Stromal cell of bone marrow (primary cell): ENCODE results near the gene TTC9C.
"Not testable (repeated sequence)": the region's sequence is repeated elsewhere in the genome, so short reads cannot be mapped to it uniquely, and the experiment has no call there.

Experiments
- DNase-seq: peaks from one replicate; pipeline ENCODE4 v3.0.0-alpha.2; 2012; ENCODE audit warnings: low read depth

The TTC9C gene, protein sequence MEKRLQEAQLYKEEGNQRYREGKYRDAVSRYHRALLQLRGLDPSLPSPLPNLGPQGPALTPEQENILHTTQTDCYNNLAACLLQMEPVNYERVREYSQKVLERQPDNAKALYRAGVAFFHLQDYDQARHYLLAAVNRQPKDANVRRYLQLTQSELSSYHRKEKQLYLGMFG

DNA sequence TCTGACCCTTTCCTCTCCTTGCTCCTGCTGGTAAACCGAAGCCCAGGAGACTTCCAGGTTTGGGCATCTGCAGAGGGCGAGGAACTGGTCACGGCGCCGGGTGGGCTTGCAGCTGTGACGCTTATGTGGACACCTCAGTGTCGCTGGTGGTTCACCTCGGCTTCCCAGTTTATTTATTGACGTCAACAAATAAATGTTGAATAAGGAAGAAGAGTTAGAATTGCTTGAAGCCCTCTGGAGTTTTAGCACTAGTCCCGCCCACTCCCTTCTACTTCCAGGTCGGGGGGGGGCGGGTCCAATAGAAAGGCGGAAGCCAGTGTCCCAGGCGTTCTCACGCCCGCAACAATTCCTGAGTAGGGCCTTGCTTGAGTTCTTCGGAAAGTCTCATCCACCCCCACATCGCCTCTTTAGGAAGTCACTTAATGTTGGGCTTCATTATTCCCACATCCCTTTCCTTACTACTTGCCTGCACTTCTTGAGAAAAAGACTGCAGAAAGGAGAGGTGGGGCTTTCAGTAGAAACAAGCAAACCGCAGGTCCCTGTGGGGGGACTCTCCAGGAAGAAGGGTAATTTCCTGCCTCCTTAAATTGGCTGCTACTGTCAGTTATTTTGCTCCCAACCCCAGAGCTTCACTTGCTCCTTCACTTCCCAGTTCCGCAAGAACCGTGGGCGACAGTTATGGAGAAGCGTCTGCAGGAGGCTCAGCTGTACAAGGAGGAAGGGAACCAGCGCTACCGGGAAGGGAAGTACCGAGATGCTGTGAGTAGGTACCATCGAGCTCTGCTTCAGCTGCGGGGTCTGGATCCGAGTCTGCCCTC is at the start of gene TTC9C:
Gene TTC9C, plus strand, starts transcription at position 316 of the 818 bp plus-strand sequence. Its CDS starts 363 bp downstream, at position 679.
- DNase-seq, result peak; percentile 85

DNA sequence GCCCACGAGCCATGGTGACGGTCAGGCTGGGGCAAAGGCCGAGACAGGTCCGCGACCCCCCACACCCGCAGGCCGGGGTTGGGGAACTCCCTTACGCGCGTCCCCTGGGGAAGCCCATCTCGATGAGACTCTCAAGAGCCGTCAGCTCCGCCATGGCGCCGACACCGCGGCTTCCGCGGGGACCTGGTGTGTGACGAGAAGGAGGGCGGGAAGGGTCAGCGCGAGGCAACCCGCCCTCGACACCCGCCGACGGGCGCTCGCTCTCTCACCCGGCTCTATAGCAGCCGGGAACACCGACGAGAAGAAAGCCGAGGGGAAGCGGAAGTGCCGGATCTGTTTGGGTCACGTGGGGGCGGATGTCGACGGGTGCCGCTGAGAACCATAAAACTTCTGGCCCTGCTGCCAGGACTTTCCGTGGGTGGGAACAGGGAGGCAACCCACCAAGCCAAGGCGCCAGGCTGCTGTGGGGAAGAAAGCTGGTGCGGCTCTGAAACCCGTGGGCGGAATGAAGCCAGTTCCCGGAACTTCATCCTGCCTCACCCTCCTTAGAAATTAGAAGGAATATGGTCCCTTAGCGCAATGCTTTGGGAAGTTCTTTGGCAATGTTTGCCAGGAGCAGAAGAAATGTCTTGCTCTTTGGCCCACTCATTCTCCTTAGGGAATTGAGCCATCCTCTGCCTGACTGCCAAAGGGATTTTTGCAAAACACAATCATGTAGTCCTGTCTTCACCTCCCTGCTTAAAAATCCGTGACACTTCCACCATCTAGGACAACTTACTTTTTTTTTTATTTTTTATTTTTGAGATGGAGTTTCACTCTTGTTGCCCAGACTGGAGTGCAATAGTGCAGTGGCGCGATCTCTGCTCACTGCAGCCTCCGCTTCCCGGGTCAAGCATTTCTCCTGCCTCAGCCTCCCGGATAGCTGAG is 49.3 kb upstream of the TTC9C start, which contains the start of gene UBXN1:
Gene UBXN1, minus strand, starts transcription at position 304 of the 927 bp plus-strand sequence. Its CDS starts 150 bp downstream, at position 154.
- DNase-seq, result peak; percentile 91

DNA sequence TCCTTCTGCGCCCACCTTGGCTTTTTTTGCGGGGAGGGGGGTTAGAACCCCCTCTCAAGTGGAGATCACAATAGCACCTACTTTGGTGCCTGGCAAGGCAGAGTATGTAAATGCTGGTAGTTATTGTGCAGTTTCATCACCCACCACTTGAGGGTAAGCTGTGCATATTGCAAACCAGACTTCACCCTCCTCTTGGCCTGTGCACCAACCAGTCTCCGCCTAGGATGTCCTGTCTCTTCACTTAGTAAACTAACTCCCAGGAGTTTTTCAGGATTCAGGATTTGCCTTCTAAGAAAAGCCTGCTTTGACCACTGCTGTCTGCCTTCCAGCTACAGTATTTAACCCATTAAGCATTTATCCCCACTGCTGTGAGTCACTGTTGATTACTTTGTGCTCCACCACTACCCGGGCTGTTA is 47.5 kb upstream of the TTC9C start:
- DNase-seq, result peak; percentile 88

DNA sequence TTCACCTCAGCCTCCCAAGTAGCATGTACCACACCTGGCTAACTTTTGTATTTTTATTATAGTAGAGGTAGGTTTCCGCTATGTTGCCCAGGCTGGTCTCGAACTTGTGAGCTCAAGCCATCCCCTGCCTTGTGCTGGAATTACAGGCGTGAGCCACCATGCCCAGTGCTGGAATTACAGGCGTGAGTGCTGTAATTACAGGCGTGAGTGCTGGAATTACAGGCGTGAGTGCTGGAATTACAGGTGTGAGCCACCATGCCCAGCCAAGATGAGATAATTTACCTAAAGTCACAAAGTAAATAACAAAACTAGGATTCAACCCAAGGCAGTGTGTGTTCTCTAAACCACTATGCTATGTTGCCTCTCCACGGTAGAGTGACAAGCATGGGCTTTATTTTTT is 45.8 kb upstream of the TTC9C start:
- no peak for DNase-seq

DNA sequence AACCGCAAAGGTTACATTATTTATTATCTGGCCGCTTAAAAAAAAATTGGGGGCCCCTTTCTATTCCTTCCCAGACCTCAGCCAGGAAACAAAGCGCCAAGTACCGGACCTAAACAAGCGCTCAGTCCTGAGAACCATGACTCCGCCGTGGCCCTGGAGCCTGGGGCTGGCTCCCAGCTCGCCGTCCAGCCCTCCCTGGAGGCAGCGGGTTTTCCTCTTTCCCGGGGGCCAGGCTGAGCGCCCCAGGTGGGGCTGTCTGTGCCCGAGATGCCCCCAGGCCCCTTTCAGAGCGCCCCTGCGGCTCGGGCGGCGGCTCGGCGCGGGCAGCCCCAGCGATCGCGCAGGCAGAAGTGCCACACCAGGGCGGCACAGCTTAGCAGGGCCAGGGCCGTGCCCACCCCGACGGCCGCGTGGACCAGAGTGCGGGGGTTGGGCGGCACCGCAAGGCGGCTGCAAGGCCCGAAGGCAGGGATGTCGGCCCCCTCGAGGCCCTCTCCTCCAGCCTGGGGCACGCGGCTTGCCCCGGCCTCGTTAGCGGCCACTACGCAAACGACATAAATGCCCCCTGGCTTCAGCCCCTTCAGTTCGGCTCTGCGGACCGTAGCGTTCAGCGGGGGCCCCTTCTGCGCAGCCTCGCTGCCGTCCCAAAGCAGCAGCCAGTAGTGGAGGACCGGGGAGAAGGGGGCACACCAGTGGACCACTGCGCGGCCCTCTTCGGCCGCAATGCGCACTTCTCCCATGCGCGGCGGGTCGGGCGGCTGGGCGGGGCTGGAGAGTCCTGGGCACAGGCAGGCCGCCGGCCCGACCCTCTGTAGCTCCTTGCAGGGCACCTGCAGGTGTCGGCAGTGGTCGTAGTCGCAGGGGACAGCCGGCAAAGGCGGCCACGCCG is 40.5 kb upstream of the TTC9C start:
- no peak for DNase-seq

DNA sequence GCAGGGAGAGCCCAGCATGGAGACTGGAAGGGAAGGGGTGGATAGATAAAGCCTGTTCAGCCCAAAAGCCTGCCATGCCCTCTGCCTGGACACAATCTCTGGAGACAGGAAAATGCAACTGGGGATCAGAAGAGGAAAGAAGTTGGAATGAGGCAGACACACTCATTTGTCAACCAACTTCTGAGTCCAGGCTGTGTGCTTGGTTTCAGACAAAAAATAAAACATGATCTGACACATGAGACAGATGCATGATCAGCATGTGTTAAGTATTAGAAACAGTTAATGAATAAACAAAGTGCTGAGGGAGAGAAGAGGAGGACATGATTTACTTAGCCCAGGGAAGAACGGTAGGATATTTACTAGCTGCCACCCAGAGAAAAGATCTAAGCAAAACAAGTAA is 39.8 kb upstream of the TTC9C start:
- no peak for DNase-seq

DNA sequence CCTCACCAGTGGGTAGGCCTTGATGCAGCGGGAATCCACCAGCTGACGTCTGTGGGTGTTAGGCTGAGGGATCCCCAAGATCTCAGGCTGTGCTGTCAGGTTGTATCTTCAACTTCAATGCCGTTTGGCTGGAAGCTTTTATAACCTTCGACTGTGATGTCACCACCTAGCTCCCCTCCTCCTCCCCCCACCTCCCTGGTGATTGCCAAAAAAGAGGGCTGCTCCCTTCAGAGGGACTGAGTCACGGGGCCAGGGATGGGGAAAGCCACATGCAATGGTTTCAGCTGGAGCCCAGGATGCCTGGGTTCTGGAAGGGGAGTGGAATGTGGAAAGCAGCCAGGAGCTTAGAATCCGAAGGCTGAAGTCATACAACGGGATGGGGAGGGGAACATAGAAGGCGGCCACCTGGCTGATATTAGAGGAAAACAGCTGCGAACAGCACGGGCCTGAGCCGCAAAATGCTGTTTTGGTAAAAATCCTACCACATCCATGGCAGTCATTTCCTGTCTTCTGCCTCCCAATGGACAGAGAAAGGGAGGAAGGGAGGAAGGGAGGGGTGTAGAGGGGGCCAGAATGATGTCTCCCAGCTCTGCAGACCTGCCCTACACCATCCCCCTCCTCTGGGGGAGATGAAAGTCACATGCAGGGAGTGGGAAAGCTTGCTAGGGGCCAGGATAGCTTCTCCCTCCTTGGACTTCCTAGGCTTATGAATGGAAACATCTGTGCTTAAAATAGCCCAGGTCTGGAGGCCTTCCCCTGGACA is 38.7 kb upstream of the TTC9C start, which contains the start of gene LRRN4CL:
Gene LRRN4CL, minus strand, starts transcription at position 110 of the 763 bp plus-strand sequence. CDS start 1,022 bp downstream, outside the sequence.
- peak; percentile 94 for DNase-seq

DNA sequence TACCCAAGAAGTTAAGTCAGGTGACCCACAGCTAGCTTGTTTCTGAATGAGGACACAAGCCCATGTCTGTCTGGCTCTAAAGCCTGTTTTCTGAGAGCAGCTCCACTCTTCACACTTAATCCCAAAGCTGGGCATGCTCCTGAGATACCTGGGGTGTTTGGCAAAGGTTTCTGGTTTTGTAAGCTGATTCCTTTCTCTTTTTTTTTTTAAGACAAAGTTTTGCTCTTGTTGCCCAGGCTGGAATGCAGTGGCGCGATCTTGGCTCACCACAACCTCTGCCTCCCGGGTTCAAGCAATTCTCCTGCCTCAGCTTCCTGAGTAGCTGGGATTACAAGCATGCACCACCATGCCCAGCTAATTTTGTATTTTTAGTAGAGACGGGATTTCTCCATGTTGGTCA is 34.7 kb upstream of the TTC9C start:
- not testable (repeated sequence) for DNase-seq

DNA sequence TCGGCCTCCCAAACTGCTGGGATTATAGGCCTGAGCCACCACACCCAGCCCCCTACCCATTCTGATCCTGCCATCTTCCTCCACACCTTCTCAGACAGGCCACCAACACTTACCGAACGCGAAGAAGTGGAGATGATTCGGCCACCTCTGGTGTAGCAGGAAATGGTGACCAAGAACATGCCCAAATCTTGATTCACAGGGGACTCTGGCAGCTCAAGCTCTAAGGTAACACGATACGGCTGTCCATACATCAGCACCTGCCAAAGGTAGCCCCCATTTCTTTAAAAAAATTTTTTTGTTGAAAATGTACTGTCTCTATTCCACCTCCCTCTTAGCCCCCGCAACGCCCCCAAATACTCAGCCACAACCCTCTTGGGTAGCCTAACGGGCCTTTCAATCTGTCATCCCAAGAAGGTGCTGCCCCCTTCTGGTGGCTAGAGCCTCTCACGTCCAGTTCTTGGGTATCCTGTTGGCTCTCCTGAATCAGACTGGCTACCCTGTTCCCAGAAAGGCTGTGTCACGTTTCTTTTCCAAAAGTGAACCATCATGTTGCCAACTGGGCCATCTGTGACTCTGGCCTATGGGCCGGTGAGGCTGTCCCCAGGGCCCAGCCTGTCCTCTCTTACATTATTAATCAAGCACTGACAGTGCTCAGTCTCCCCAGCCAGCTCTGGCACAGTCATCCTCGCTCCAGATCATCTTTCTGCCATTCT is 33.7 kb upstream of the TTC9C start:
- peak; percentile 83 for DNase-seq

DNA sequence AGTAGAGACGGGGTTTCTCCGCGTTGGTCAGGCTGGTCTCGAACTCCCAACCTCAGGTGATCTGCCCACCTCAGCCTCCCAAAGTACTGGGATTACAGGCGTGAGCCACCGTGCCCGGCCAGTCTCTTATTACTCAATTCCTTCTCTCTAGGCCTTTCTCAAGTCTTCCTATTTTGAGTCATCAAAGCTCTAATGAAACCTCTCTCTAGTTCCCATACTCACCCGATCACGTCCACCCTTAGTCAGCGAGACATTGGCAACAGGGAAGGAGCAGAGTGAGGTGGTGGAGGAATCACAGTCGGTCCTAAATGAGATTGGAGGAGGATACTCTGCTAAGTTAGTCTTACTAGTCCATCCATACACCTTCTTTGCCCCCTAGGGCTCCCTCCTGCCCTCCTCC is 26.0 kb upstream of the TTC9C start:
- no peak for DNase-seq

DNA sequence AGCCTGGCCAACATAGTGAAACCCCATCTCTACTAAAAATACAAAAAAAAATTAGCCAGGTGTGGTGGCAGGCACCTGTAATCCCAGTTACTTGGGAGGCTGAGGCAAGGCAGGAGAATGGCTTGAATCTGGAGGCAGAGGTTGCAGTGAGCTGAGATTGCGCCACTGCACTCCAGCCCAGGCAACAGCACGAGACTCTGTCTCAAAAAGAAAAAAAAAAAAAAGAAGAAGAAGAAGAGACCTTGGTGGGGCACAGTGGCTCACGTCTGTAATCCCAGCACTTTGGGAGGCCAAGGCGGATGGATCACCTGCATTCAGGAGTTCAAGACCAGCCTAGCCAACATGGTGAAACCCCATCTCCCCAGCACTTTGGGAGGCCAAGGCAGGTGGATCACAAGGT is 24.4 kb upstream of the TTC9C start:
- not testable (repeated sequence) for DNase-seq

DNA sequence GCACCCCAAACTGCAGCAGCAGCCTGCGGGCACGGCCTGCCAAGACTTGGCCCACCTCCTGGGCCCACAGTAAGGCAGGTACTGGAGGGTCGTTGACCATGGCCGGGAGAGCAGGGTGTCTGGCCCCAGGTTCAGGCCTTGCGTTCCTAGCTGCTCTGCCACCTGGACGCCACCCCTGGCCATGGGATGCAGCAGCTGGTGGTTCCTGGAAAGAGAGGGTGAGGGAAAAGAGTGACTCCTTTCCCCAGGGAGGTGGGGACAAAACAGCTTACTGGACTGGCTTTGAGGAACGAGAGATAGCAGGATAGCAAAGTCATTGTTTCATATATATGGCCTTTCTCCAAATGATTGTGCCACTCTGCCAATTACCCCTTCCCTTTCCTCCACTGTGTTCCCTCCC is 22.9 kb upstream of the TTC9C start:
- no peak for DNase-seq

DNA sequence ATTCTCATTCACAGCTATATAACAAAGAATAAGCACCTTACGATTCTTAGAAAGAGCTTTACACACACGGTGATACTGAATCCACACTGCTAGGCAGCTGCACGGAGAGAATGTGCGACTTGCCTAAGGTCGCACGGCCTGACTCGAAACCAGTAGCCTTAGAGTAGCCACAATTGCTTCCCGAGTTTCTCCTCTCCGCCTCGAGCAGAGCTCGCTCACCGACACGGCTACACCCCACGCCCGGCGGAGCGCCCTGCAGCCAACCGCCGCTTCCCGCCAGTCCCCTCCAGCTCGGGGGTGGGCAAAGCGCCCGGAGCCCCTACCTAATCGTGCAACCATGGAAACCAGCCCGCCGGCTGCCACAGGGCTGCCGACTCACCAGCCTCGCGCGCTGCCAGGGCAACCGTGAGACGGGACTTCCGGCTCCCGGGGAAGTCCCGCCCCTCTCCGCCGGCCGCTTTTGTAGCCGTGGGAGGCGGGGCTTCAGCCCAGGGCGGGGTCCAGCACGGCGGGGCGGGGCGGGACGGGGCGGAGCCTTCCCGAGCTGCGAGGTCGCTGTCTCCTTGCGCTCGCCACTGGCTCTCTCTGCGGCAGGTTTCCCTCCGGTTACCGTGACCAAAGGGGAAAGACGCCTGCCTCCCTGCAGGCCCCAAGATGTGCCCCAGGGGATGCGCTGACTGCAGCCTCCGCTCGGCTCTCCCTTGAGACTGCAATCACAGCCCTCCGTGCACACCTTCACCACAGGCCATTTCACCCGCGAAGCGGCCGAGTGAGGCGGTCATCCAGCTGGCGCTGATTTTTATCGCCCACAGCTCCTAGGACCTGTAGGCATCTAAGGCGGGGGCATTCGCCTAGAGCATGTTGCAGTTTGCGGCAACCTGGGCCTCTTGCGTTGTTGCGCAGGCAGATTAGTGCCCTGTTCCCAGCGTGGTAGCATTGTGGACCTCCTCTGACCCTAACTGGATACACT is 22.1 kb upstream of the TTC9C start:
- peak; percentile 86 for DNase-seq

DNA sequence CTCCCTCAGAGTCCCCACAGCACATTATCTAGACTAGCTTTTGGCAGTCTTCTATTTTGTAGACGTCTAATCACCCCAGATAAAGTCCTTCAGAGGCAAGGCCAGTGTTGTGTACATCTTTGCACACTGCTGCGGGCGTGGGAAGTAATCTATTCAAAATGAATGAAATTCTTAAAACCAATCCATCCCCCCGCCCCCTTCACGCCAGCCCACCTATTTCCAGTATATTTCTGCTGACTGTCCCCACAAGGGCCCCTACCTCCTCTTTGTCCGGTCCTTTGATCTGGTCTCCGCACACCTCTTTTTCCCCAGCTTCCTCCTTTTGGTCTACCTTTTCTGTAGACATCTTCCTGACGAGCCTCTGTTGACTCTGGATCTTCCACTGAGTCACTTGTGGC is 21.4 kb upstream of the TTC9C start:
- DNase-seq, result no peak

DNA sequence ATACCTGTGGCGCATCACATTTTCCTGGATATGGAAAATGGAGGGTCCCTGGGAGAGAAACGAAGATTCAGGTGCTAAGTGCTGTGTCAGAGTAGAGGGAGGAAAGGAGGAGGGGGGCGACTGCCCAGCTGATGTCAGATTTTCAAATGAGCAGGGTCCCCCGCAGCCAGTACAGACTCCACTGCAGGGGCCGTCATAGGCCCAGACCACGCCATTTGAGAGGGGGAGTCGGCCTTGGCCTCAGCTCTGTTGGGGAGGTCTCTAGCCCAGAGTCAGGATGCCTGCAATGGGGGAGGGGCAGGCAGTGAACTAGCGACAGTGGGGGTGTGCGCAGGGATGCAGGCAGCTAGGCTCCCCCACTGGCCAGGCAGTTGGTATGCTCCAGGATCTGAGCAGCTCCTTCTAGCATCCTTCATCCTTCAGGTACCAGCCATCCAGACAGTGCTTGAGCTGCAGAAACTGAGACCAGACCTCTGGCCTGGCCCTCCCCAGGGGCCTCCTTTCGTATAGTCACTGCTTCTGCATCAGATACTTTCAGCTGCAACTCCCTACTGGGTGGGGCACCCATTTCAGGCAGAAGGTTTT is 20.9 kb upstream of the TTC9C start, which contains the start of the genes BSCL2 and GNG3:
Gene BSCL2, minus strand, starts transcription at position 148 of the 585 bp plus-strand sequence. CDS start 229 bp downstream, outside the sequence.
Gene GNG3, plus strand, starts transcription at position 400 of the 585 bp plus-strand sequence. CDS start 620 bp downstream, outside the sequence.
- DNase-seq, result no peak

DNA sequence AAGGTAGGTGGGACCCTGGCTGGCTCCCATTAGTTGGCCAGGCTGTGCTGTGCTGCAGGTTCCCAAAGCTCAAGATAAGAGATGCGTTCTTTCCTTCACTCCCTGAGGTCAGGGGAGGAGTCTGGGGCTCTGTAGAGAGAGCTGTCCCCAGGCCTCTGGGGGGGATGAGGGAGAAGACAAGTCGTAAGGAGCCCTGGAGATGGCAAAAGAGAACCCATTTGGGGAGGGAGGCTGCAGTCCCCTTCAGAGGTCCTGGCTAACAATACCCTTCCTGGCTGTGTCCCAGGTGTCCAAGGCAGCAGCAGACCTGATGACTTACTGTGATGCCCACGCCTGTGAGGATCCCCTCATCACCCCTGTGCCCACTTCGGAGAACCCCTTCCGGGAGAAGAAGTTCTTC is 19.9 kb upstream of the TTC9C start:
- DNase-seq, result no peak

DNA sequence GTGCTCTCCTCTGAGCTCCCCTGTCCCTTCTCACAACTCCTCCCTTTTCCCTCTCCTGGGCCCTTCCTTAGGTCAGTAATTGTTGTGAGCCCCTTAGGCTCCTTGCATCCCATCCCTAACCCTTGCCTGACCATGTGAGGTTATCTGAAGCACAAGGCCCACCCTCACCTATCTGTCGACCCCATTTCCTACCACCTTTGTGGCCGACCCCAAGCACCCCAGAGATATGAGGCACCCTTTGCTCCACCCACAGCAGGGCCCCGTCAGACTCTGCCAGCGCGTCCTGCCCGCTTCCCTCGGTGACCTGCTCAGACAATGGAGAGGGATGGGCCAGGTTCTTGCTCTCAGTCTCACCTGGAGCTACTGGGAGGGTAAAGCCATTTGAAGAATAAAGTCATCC is 19.5 kb upstream of the TTC9C start:
- DNase-seq, result no peak
